ENCODE measurements around the gene DOCK9. TPM values are rescaled to one million over a fixed set of nuclear protein-coding genes. Genes with fewer than 3 reads are reported as not detected.

The DOCK9 gene
- total and polyA plus RNA-seq, 2 donors (not counting 1 experiment from before 2014, with no cell fraction given) = 18.5 to 28.0 TPM

- Histone ChIP-seq H3K4me2 (replicated peaks; ENCODE audit: low read depth, low read length, poor library complexity, severe bottlenecking) (no peak overlapping the region), H3K9ac (ENCODE audit: low read length) (no peak overlapping the region), H3K27ac (ENCODE audit: low read length in 2 of 2) (no peak overlapping the region), H3K4me3 (ENCODE audit: control extremely low read depth in 1 of 5, extremely low read depth in 1 of 5, insufficient read depth in 1 of 5, low read depth in 2 of 5, low read length in 4 of 5) (no peak overlapping the region), H2AFZ (ENCODE audit: insufficient read depth, low read depth, low read length, poor library complexity, severe bottlenecking) (no peak overlapping the region), H4K20me1 (ENCODE audit: control insufficient read depth, insufficient read depth, low read length, poor library complexity, severe bottlenecking) (no peaks in the 10 kb centered on the region), H3K79me2 (ENCODE audit: control insufficient read depth, insufficient read depth, low read length) (no peaks in the 10 kb centered on the region), H3K4me1 (ENCODE audit: control insufficient read depth in 2 of 2, insufficient read depth in 2 of 2, low read length in 2 of 2) (no peaks in the 10 kb centered on the region), H3K36me3 (replicated peaks in 1 of 2; ENCODE audit: control extremely low read depth in 1 of 2, control insufficient read depth in 1 of 2, extremely low read depth in 1 of 2, insufficient read depth in 2 of 2, low read length in 1 of 2) (no peaks in the 10 kb centered on the region), H3K9me3 (ENCODE audit: control extremely low read depth in 1 of 3, control insufficient read depth in 2 of 3, insufficient read depth in 1 of 3, low read length in 2 of 3) (no peaks in the 10 kb centered on the region), H3K27me3 (replicated peaks in 1 of 4; ENCODE audit: control extremely low read depth in 1 of 4, control insufficient read depth in 3 of 4, insufficient read depth in 4 of 4, low read length in 3 of 4) (no peaks in the 10 kb centered on the region)
- Mint-ChIP-seq H3K4me1 (no peaks in the 10 kb centered on the region), H3K9me3 (ENCODE audit: insufficient read depth) (no peaks in the 10 kb centered on the region), H3K4me3 (no peak overlapping the region), H3K27me3 (no peaks in the 10 kb centered on the region), H3K27ac (no peak overlapping the region)
- DNase-seq (no peak), ATAC-seq (ENCODE audit: low read depth) (no peak)
- no peak for TF ChIP-seq CTCF (IDR thresholded peaks at IDR 0.05)
- TF ChIP-seq EZH2 (IDR thresholded peaks at IDR 0.05; ENCODE audit: borderline replicate concordance, insufficient read depth, low read depth, low read length, poor library complexity, severe bottlenecking) = no peak
- ChIA-PET POLR2A (no interaction called here), CTCF (no interaction called here)
- 87% methylated on average over 7 of the region's 7 CpGs for WGBS (ENCODE audit: insufficient coverage)
- intact Hi-C loops (cut with micrococcal nuclease) = no loop called here
These were observed 143.5 kb downstream of the DOCK9 start for GRCh38 chr13:98834254-98834960.

- 97% methylated on average over 6 of the region's 8 CpGs for WGBS (ENCODE audit: insufficient coverage)
- Mint-ChIP-seq H3K27me3 (no peaks in the 10 kb centered on the region), H3K27ac (no peak overlapping the region), H3K4me1 (peaks cover 4% of the 10 kb centered on the region), H3K4me3 (no peak overlapping the region), H3K9me3 (ENCODE audit: insufficient read depth) (no peaks in the 10 kb centered on the region)
- peaks cover 0 to under 1% of the 10 kb centered on the region in 2 donors for H3K4me1 ChIP-seq (ENCODE audit: control insufficient read depth in 2 of 2, insufficient read depth in 2 of 2, low read length in 2 of 2)
- POLR2A ChIA-PET = no interaction called here
- no peaks in the 10 kb centered on the region for H3K9me3 ChIP-seq (ENCODE audit: control extremely low read depth in 1 of 3, control insufficient read depth in 2 of 3, insufficient read depth in 1 of 3, low read length in 2 of 3)
- H3K36me3 ChIP-seq (replicated peaks in 1 of 2; ENCODE audit: control extremely low read depth in 1 of 2, control insufficient read depth in 1 of 2, extremely low read depth in 1 of 2, insufficient read depth in 2 of 2, low read length in 1 of 2) = no peaks in the 10 kb centered on the region
- no peaks in the 10 kb centered on the region for H3K79me2 ChIP-seq (ENCODE audit: control insufficient read depth, insufficient read depth, low read length)
- H2AFZ ChIP-seq (ENCODE audit: insufficient read depth, low read depth, low read length, poor library complexity, severe bottlenecking) = no peak overlapping the region
- no peak overlapping the region for H3K27ac ChIP-seq (ENCODE audit: low read length in 2 of 2)
- no peak overlapping the region for H3K9ac ChIP-seq (ENCODE audit: low read length)
- H3K4me2 ChIP-seq (replicated peaks; ENCODE audit: low read depth, low read length, poor library complexity, severe bottlenecking) = no peak overlapping the region
- CTCF ChIA-PET = no interaction called here
- intact Hi-C loops (cut with micrococcal nuclease) = no loop called here
- ATAC-seq (ENCODE audit: low read depth) (no peak), DNase-seq (no peak)
- TF ChIP-seq EZH2 (IDR thresholded peaks at IDR 0.05; ENCODE audit: borderline replicate concordance, insufficient read depth, low read depth, low read length, poor library complexity, severe bottlenecking) (no peak), CTCF (IDR thresholded peaks at IDR 0.05) (no peak)
- no peaks in the 10 kb centered on the region for H4K20me1 ChIP-seq (ENCODE audit: control insufficient read depth, insufficient read depth, low read length, poor library complexity, severe bottlenecking)
- no peak overlapping the region for H3K4me3 ChIP-seq (ENCODE audit: control extremely low read depth in 1 of 5, extremely low read depth in 1 of 5, insufficient read depth in 1 of 5, low read depth in 2 of 5, low read length in 4 of 5)
- no peaks in the 10 kb centered on the region for H3K27me3 ChIP-seq (replicated peaks in 1 of 4; ENCODE audit: control extremely low read depth in 1 of 4, control insufficient read depth in 3 of 4, insufficient read depth in 4 of 4, low read length in 3 of 4)
These were observed 146.6 kb downstream of the DOCK9 start for GRCh38 chr13:98831236-98831635.
